ENCODE results near the gene PIP.
"Not testable (repeated sequence)": the region's sequence is repeated elsewhere in the genome, so short reads cannot be mapped to it uniquely, and the experiment has no call there.

DNA sequence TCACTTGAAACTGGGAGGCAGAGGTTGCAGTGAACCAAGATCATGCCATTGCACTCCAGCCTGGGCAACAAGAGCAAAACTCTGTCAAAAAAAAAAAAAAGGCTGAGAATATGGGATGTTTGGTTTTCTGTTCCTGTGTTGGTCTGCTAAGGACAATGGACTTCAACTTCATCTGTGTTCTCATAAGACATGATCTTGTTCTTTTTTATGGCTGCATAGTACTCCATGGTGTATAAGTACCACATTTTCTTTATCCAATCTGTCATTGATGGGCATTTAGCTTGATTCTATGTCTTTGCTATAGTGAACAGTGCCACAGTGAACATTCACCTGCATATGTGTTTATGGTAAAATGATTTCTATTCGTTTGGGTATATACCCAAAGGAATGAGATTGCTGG lies 32.3 kb upstream of the PIP start:
- not testable (repeated sequence) for TF ChIP-seq CTCF (conservative IDR thresholded peaks at IDR 0.05; ENCODE audit: low read depth, low read length); EZH2 (IDR thresholded peaks at IDR 0.05; ENCODE audit: low read length, unreplicated experiment); EZH2phosphoT487 (IDR thresholded peaks at IDR 0.05; ENCODE audit: borderline replicate concordance, low read length)

Data from PC-3 (cell line).